Measurements from ENCODE around the gene EDC4. TPM values are rescaled to one million over a fixed set of nuclear protein-coding genes. Genes with fewer than 3 reads are reported as not detected.

EDC4 gene
- total RNA-seq, 1 experiment from 2014 or later = 106 TPM

GRCh38 chr16:67853670-67854069 is 19.2 kb upstream of the EDC4 start:
- H3K9me3 ChIP-seq (ENCODE audit: control insufficient read depth, low read depth, low read length) = no peaks in the 10 kb centered on the region
- H3K27ac ChIP-seq (ENCODE audit: insufficient read length, low read depth, low read length) = no peak overlapping the region
- TF ChIP-seq CTCF (conservative IDR thresholded peaks at IDR 0.05) = no peak
- no peaks in the 10 kb centered on the region for H3K23me2 ChIP-seq (ENCODE audit: insufficient read length, low read depth, low read length, poor library complexity, severe bottlenecking)
- H3K4ac ChIP-seq (ENCODE audit: low read depth, low read length) = no peak overlapping the region
- H2BK120ac ChIP-seq (ENCODE audit: low read depth, low read length, poor library complexity, severe bottlenecking) = no peak overlapping the region
- H3K56ac ChIP-seq (ENCODE audit: insufficient read length, low read depth, low read length) = no peak overlapping the region
- no peak overlapping the region for H2BK5ac ChIP-seq (ENCODE audit: insufficient read length, low read length)
- no peaks in the 10 kb centered on the region for H4K20me1 ChIP-seq (ENCODE audit: control insufficient read depth, insufficient read depth, insufficient read length)
- H3K4me1 Mint-ChIP-seq = peaks cover 41 to 50% of the 10 kb centered on the region in 2 experiments
- H2BK15ac ChIP-seq (ENCODE audit: low read depth, low read length) = no peak overlapping the region
- no peaks in the 10 kb centered on the region for H3K27me3 ChIP-seq (ENCODE audit: insufficient read depth, low read length)
- no peak overlapping the region for H3K14ac ChIP-seq (ENCODE audit: insufficient read depth, low read length)
- H2BK12ac ChIP-seq (ENCODE audit: insufficient read length, low read depth, low read length) = no peak overlapping the region
- no peak overlapping the region for H2AK5ac ChIP-seq (ENCODE audit: insufficient read length, low read length)
- no peak overlapping the region for H3K4me3 Mint-ChIP-seq
- peaks cover 2% of the 10 kb centered on the region for H3K79me1 ChIP-seq (ENCODE audit: insufficient read depth, low read depth, low read length, poor library complexity, severe bottlenecking)
- H4K8ac ChIP-seq (replicated peaks; ENCODE audit: insufficient read length, low read depth, low read length) = no peak overlapping the region
- H3K18ac ChIP-seq (ENCODE audit: insufficient read length, low read depth, low read length) = no peak overlapping the region
- no peak overlapping the region for H4K5ac ChIP-seq (ENCODE audit: insufficient read length, low read depth, low read length)
- WGBS (ENCODE audit: extremely low coverage, insufficient read length, low lambda C conversion rate) = no CpG with 5 or more reads among the region's 3 CpGs
- H3K79me2 ChIP-seq (ENCODE audit: insufficient read depth, low read length) = peaks cover 47% of the 10 kb centered on the region; the same call in 1 of the 2 replicates
- no peak overlapping the region for H3T11ph ChIP-seq (ENCODE audit: low read length)
- H2AFZ ChIP-seq (ENCODE audit: low read length) = no peak overlapping the region
- H3K23ac ChIP-seq (ENCODE audit: insufficient read length, low read depth, low read length) = no peak overlapping the region
- no peak overlapping the region for H2BK20ac ChIP-seq (ENCODE audit: low read depth, low read length, poor library complexity, severe bottlenecking)
- peaks cover 10 to 25% (median 21%) of the 10 kb centered on the region in 3 experiments for H3K36me3 Mint-ChIP-seq (ENCODE audit: insufficient read depth in 1 of 3, low read depth in 3 of 3)
- no peak overlapping the region for H4K91ac ChIP-seq (ENCODE audit: insufficient read length, low read depth, low read length)
- peaks cover 0 to 2% of the 10 kb centered on the region in 2 experiments; a peak in 1 of 5 replicates for H3K9me3 Mint-ChIP-seq
- H3K9ac ChIP-seq (ENCODE audit: extremely low read depth, insufficient read length, low read length) = no peak overlapping the region
- H3K27me3 Mint-ChIP-seq (ENCODE audit: low read depth) = no peaks in the 10 kb centered on the region
- no peak for DNase-seq
- H3K4me2 ChIP-seq (ENCODE audit: insufficient read depth, insufficient read length, low read length) = no peak overlapping the region
- no peak overlapping the region for H3K27ac Mint-ChIP-seq
- peaks cover 6% of the 10 kb centered on the region; the same call in 1 of the 2 replicates for H3K4me1 ChIP-seq (ENCODE audit: insufficient read depth, low read length)

All from H9 (cell line).